Duodenal mucosa (tissue), 2 donors: ENCODE measurements around the gene CD82.
A peak's percentile ranks its signal among the peaks of the same experiment; 100 is the strongest.

Experiments
- H3K27ac ChIP-seq: one replicate; pipeline ENCODE4 v1.7.0; 2013; ENCODE audit warnings: low read depth, low read length
- H3K27me3 ChIP-seq, 2 donors: one replicate each; pipeline ENCODE4 v1.7.0; 2013; ENCODE audit warnings: low read length in 2 of 2, control low read depth in 1 of 2; ENCODE audit not compliant: insufficient read depth in 2 of 2, control insufficient read depth in 1 of 2
- H3K36me3 ChIP-seq, 2 donors: one replicate each; pipeline ENCODE4 v1.7.0; 2013; ENCODE audit warnings: low read length in 2 of 2, control low read depth in 1 of 2; ENCODE audit not compliant: insufficient read depth in 2 of 2, control insufficient read depth in 1 of 2
- H3K4me1 ChIP-seq, 2 donors: one replicate each; pipeline ENCODE4 v1.7.0; 2013; ENCODE audit warnings: low read length in 2 of 2, control low read depth in 1 of 2; ENCODE audit not compliant: insufficient read depth in 2 of 2, control insufficient read depth in 1 of 2
- H3K4me3 ChIP-seq, 2 donors: one replicate each; pipeline ENCODE4 v1.7.0; 2013; ENCODE audit warnings: low read length in 2 of 2, low read depth in 1 of 2
- H3K9ac ChIP-seq, 2 donors: one replicate each; pipeline ENCODE4 v1.7.0; 2013; ENCODE audit warnings: low read length in 2 of 2, low read depth in 1 of 2
- H3K9me3 ChIP-seq, 2 donors: one replicate each; pipeline ENCODE4 v1.7.0; 2013; ENCODE audit warnings: low read length in 2 of 2, control low read depth in 1 of 2; ENCODE audit not compliant: control insufficient read depth in 1 of 2

CD82 gene

GRCh38 chr11:44565211-44565952 is at the start of gene CD82:
TSS of gene CD82 (plus strand) at chr11:44565663. CDS start at chr11:44594663, 29,000 bp downstream.
- H3K36me3 ChIP-seq, result no peaks in the 10 kb centered on the region
- H3K9ac ChIP-seq, result peak within 1 kb of the TSS; percentile 91 to 92
- peak within 1 kb of the TSS; percentile 91 to 92 for H3K4me3 ChIP-seq
- H3K27me3 ChIP-seq, result no peaks in the 10 kb centered on the region
- no peaks in the 10 kb centered on the region for H3K9me3 ChIP-seq
- peak within 1 kb of the TSS; percentile 94 for H3K27ac ChIP-seq
- H3K4me1 ChIP-seq, result peaks cover 63 to 67% of the 10 kb centered on the region in 2 donors

GRCh38 chr11:44516688-44517507 is 48.6 kb upstream of the CD82 start:
- Histone ChIP-seq H3K27me3 (no peaks in the 10 kb centered on the region), H3K4me3 (no peak overlapping the region), H3K4me1 (no peaks in the 10 kb centered on the region), H3K27ac (no peak overlapping the region), H3K9me3 (no peaks in the 10 kb centered on the region), H3K36me3 (no peaks in the 10 kb centered on the region), H3K9ac (no peak overlapping the region)

- Histone ChIP-seq H3K4me3 (no peak overlapping the region), H3K27ac (no peak overlapping the region), H3K27me3 (no peaks in the 10 kb centered on the region), H3K9ac (no peak overlapping the region), H3K36me3 (no peaks in the 10 kb centered on the region), H3K9me3 (no peaks in the 10 kb centered on the region), H3K4me1 (no peaks in the 10 kb centered on the region)
Measured at GRCh38 chr11:44517541-44517940, 47.9 kb upstream of the CD82 start.

GRCh38 chr11:44518968-44519550 is 46.4 kb upstream of the CD82 start:
- Histone ChIP-seq H3K9ac (no peak overlapping the region), H3K4me1 (no peaks in the 10 kb centered on the region), H3K27ac (no peak overlapping the region), H3K36me3 (no peaks in the 10 kb centered on the region), H3K4me3 (no peak overlapping the region), H3K9me3 (no peaks in the 10 kb centered on the region), H3K27me3 (no peaks in the 10 kb centered on the region)

GRCh38 chr11:44519989-44520737 is 45.3 kb upstream of the CD82 start:
- no peak overlapping the region for H3K9ac ChIP-seq
- H3K9me3 ChIP-seq, result no peaks in the 10 kb centered on the region
- H3K4me3 ChIP-seq, result no peak overlapping the region
- H3K36me3 ChIP-seq, result no peaks in the 10 kb centered on the region
- H3K27ac ChIP-seq, result no peak overlapping the region
- no peaks in the 10 kb centered on the region for H3K4me1 ChIP-seq
- H3K27me3 ChIP-seq, result no peaks in the 10 kb centered on the region

- H3K9ac ChIP-seq, result no peak overlapping the region
- H3K9me3 ChIP-seq, result no peaks in the 10 kb centered on the region
- no peaks in the 10 kb centered on the region for H3K4me1 ChIP-seq
- H3K27ac ChIP-seq, result no peak overlapping the region
- no peak overlapping the region for H3K4me3 ChIP-seq
- H3K27me3 ChIP-seq, result peaks cover 0 to 3% of the 10 kb centered on the region in 2 donors
- no peaks in the 10 kb centered on the region for H3K36me3 ChIP-seq
Measured at GRCh38 chr11:44521148-44521547, 44.3 kb upstream of the CD82 start.

GRCh38 chr11:44522294-44522693 is 43.2 kb upstream of the CD82 start:
- no peaks in the 10 kb centered on the region for H3K9me3 ChIP-seq
- no peak overlapping the region for H3K4me3 ChIP-seq
- no peak overlapping the region for H3K27ac ChIP-seq
- H3K4me1 ChIP-seq, result no peaks in the 10 kb centered on the region
- H3K9ac ChIP-seq, result no peak overlapping the region
- peaks cover 0 to 4% of the 10 kb centered on the region in 2 donors for H3K27me3 ChIP-seq
- H3K36me3 ChIP-seq, result no peaks in the 10 kb centered on the region

- no peaks in the 10 kb centered on the region for H3K36me3 ChIP-seq
- no peak overlapping the region for H3K27ac ChIP-seq
- H3K9ac ChIP-seq, result no peak overlapping the region
- no peak overlapping the region for H3K4me3 ChIP-seq
- peaks cover 0 to 3% of the 10 kb centered on the region in 2 donors for H3K4me1 ChIP-seq
- H3K27me3 ChIP-seq, result peaks cover 0 to 4% of the 10 kb centered on the region in 2 donors
- no peaks in the 10 kb centered on the region for H3K9me3 ChIP-seq
Measured at GRCh38 chr11:44524346-44524745, 41.1 kb upstream of the CD82 start.

- Histone ChIP-seq H3K4me3 (no peak overlapping the region), H3K9ac (no peak overlapping the region), H3K36me3 (no peaks in the 10 kb centered on the region), H3K27me3 (peaks cover 0 to 4% of the 10 kb centered on the region in 2 donors), H3K4me1 (peaks cover 0 to 3% of the 10 kb centered on the region in 2 donors), H3K27ac (no peak overlapping the region), H3K9me3 (no peaks in the 10 kb centered on the region)
Measured at GRCh38 chr11:44524751-44525201, 40.7 kb upstream of the CD82 start.
